ENCODE measurements around the gene GABRP.
"Not testable (repeated sequence)": the region's sequence is repeated elsewhere in the genome, so short reads cannot be mapped to it uniquely, and the experiment has no call there.

GABRP gene

DNA sequence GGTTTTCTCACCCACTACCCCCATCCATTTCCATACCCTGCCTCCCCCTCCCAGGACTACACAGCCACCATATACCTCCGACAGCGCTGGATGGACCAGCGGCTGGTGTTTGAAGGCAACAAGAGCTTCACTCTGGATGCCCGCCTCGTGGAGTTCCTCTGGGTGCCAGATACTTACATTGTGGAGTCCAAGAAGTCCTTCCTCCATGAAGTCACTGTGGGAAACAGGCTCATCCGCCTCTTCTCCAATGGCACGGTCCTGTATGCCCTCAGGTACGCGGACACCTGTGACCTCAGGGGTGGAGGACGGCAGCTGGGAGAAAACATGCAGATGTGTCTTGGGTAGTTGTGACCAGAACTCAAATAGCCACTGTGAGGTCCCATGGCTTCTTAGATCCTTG, 11.6 kb downstream of the GABRP start:
- no peak for FAIRE-seq

DNA sequence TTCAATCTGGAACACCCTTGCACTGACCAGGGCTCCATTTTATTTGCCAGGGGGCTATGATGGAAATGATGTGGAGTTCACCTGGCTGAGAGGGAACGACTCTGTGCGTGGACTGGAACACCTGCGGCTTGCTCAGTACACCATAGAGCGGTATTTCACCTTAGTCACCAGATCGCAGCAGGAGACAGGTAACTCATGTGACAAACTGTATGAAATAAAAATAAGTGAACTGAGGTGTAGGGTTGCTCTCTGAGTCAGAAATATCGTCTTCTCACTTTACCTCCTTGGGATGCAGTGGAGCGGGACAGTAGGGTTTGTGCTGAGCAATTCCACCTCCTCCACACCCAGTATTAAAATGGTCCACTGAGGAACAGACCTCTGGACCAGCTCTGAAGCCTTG, 22.1 kb downstream of the GABRP start:
- FAIRE-seq, result no peak

DNA sequence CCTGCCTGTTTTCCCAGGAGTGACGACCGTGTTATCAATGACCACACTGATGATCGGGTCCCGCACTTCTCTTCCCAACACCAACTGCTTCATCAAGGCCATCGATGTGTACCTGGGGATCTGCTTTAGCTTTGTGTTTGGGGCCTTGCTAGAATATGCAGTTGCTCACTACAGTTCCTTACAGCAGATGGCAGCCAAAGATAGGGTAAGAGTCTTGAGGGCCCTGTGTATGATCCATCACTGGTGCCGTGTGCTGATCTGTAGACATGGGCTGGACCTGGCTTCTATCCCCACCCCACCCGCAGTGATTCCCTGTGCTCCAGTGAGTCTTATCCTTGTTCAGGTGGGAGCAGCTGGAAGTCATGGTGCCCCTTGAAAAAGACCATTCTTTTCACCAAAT, 26.0 kb downstream of the GABRP start:
- no peak for FAIRE-seq

DNA sequence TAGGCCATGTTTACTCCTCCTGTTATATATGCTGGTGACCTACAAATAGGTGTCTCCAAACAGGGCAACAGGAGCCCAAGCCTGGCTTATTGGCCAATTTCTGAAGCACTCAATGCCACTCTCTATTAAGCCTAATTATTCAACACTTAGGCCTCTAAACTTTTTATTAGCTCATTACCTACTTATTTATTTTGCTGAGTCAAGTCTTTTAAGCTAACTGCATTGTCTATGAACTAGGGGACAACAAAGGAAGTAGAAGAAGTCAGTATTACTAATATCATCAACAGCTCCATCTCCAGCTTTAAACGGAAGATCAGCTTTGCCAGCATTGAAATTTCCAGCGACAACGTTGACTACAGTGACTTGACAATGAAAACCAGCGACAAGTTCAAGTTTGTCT, 28.2 kb downstream of the GABRP start:
- FAIRE-seq, result no peak

DNA sequence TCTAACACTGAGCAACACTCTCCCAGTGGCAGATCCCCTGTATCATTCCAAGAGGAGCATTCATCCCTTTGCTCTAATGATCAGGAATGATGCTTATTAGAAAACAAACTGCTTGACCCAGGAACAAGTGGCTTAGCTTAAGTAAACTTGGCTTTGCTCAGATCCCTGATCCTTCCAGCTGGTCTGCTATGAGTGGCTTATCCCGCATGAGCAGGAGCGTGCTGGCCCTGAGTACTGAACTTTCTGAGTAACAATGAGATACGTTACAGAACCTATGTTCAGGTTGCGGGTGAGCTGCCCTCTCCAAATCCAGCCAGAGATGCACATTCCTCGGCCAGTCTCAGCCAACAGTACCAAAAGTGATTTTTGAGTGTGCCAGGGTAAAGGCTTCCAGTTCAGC, 29.7 kb downstream of the GABRP start:
- no peak for FAIRE-seq

DNA sequence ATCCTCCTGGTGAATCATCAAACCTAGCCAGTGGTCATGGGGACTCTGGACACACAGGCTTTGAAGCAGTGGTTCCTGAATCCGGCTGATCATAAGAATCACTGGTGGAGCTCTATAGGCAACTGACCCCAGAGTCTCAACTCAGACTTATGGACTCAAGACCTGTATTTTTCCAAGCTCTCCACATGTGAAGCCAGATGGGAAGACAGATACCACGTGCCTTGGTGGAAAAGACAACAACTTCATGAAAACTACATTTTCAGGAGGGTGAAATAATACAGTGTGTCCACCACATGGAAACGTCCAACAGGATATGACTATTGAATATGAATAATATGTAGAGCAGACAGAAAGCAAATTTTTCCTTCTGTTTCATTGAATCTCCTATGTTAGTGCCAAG, 33.7 kb downstream of the GABRP start:
- no peak for FAIRE-seq

DNA sequence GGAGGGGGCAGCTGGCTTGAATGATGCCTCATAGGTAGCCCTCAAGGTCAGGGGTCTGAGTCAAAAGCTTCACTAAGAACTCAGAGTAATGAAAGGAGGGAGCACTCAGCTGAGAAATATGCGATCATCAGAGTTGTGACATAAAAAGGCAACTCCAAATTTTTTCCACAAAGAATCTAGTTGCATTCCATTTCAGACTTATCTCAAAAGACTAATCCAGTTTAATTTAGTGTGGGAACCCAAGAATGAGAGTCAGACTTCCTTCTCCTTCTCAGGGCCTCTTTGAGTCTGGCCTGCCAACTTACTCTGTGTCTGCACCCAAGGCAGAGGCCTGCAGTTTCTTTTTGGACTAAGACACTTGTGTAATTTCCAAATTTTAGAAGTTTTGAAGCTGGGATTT, 34.7 kb downstream of the GABRP start:
- FAIRE-seq, result no peak

DNA sequence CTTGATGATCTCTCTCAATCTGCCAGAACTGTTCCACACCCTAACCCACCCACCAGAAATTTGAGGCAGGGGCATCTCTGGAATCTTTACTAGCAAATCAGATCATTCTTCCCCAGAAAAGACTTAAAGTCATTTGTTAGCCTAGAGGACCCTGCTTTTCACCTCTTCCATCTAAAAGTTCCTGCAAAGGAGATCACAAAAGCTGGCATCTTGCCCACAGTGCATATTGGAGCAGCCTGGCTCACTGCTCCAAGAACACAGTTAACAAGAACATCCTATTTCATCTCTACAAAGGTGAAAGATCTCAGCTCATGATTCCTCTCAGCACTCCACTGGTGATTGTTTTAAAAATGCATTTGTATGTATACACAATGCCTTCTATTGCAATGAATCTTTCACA, 36.3 kb downstream of the GABRP start:
- FAIRE-seq, result no peak

DNA sequence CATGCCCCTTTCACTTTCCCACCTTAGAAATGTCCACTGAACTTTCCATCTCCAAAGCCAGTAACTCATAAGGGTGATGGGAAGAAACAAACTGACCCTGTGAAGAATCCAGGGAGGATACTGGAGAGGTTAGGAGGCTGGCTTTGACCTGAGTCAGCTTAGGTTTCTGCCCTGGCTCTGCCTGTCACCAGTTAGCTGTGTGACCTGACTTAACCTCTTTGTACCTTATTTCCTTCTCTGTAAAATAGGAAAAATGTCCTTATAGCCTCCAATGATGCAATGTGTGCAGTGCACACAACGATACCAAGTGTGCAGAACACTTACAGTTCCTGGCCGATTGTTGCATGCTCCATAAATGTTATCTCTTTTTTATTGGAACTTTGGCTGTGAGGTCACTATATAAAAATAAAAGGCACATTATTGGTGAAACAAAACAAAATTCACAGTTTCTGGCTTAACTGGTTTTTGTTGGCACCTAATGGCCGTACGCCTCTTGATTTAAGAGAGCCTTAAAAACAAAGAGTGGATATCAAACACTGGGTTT, 37.8 kb downstream of the GABRP start:
- FAIRE-seq, result no peak

DNA sequence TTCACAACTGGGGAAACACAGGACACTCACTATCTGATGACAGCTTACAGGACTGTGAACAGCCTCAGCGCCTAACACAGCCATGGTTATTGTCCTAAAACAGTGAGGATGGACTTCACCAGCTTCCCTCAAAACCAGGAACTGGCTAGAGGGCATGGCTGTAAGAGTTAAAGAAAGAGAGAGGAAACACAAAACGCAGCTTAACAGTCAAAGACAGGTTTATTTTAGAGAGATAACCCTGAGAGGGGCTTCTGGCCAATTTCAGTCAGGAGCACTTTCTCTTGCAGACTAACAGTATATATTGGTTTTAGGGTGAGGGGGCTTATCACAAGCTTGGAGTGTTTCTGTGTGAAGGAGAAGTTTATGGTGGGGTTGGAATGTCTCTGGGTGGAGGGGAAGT, 42.6 kb downstream of the GABRP start:
- FAIRE-seq, result no peak

DNA sequence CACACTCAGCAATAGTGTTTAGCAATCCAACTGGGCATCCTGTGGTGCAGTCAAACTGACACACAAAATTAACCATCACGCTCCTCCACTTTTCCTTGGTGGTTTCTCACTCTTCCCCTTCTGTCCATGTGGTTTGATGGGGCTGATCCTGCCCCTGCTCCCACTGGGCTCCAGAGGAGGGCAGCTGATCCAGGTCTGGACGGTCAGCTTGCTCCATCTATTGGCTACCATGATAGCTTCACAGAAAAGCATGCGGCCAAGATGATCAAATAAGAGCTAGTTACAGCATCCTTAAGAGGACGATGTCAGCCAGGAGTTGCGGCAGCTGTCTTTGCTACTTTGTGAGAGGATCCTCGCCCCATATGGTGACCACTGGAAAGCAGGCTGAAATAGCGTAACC, 48.7 kb downstream of the GABRP start:
- no peak for FAIRE-seq

DNA sequence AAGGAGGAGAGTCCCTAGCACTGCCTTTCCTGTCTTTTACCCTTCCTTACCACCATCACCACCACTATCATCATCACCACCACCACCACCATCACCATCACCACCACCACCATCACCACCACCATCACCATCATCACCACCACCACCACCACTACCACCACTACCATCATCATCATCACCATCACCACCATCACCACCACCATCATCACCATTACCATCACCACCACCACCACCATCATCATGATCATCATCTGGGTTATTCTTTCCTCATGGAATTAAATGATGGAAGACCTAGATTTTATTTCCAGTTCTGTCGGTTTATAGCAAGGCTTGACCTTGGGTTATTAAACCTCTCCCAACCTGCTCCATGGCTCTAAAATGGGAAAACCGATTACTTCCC, 50.5 kb downstream of the GABRP start:
- not testable (repeated sequence) for FAIRE-seq

DNA sequence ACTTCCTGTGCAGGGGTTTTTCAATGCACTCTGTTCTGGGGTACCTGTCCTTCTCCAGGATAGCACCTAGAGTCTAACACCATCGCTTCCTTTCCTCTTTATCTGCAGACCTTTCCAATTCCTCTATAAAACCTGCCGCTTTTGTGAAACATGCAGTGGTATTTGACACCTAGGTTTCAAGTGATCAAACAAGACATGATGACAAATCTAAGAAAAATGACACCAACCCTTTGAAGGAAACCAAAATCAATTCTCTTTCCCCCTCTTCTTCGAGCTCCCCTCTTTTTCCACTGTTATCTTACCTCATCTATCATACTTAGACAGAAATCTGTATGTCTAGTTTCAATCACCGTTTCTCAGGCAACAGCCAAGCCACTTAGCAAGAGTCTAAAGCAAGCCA, 52.7 kb downstream of the GABRP start:
- FAIRE-seq, result no peak

DNA sequence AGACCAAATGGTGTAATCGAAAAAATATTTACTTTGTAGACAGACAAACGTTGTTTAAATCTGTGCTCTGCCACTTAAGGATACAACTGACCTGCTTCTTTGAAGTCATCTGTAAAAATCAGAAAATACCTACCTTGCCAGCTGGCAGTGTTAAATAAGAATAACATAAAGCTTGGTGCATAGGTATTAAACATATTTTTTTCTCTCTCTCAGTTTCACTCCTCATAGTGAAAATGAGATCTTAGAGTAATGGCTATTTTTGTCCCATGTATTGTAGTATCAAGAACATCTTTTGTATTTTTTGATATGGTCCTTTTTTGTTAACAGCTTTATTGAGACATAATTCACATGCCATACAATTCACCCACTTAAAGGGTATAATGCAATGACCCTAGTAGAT, 60.3 kb downstream of the GABRP start:
- no peak for FAIRE-seq

DNA sequence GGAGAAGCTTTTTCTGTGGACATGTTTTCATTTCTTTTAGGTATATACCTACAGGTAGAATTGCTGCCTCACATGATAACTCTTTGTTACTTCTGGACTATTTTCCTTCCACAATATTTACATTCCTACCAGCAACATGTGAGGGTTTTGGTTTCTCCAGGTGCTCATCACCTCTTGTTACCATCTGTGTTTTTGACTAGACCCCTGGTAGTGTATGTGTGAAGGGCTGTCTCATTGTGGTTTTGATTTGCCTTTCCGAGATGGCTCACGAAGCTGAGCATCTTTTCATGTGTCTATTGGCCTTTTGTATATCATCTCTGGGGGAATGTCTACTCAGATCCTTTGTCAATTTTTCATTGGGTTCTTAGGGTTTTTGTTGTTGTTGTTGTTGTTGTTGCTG, 61.1 kb downstream of the GABRP start:
- no peak for FAIRE-seq

DNA sequence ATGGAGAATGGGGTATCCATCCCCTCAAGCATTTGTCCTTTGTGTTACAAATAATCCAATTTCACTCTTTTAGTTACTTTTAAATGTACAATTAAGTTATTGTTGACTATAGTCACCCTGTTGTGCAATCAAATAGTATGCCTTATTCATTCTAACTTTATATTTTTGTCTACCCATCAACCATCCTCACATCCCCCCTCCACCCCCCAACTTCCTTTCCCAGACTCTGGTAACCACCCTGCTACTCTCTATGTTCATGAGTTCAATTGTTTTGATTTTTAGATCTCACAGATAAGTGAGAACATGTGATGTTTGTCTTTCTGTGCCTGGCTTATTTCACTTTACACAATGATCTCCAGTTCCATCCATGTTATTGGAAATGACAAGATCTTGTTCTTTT, 62.9 kb downstream of the GABRP start:
- FAIRE-seq, result no peak

DNA sequence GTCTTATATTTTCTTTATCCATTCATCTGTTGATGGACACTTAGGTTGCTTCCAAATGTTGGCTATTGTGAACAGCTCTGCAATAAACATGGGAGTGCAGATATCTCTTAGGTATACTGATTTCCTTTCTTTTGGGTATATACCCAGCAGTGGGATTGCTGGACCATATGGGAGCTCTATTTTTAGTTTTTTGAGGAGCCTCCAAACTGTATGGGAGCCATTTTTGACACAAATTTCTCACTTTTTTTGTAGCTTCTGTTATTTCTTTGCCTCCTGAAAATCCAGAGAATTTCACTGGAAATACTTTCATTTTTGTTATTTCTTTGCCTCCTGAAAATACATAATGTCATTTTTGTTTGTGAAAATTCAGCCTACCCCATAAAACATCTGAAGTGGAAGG, 63.3 kb downstream of the GABRP start:
- FAIRE-seq, result no peak

DNA sequence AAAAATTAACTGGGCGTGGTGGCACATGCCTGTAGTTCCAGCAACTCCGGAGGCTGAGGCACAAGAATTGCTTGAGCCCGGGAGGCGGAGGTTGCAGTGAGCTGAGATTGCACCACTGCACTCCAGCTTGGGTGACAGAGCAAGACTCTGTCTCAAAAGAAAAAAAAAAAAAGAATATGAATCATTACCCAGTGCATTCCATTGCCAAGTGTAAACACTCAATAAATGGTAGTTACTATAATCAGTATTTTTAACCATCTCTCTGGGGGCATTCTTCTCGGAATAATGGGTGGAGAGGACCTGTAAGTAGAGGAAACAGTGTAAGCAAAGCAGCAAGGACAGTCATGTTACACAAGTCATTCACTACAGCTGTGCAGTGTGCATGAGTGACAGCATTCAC, 64.5 kb downstream of the GABRP start:
- FAIRE-seq, result no peak

DNA sequence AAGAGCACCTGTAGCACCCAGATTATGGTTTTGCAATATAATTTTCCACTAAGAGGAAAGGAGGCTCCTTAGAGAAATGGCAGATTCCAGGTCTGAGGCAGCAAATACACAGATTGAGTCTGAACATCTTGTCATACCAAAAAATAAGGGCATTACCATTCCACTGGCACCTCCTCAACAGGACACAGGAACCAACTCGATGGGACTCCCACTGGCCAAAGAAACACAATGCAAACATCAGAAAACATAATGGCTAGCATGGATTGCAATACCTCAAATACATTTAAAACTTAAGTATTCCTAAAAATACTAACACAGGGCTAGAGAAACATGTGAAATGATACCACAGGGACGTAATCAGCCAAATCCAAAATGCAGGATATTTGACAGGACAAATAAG, 65.8 kb downstream of the GABRP start:
- no peak for FAIRE-seq

DNA sequence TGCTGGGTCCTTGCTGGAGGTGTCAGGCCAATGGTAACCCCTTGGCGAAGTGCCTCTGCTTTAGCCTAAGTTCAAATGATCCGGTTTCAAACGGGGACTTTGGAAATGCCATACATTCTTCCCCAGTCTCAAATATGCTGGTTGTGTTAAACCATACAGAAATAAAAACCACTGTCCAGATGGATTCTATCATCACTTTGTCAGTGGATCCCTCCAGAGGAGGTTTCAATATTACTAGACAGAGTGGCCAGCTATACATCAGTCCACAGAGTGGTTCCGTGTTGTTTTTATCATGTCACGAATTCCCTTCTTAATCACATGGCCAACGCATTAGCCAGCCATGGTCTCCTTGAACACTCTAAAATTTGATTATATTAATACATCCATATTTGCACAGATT, 71.0 kb downstream of the GABRP start:
- FAIRE-seq, result no peak

DNA sequence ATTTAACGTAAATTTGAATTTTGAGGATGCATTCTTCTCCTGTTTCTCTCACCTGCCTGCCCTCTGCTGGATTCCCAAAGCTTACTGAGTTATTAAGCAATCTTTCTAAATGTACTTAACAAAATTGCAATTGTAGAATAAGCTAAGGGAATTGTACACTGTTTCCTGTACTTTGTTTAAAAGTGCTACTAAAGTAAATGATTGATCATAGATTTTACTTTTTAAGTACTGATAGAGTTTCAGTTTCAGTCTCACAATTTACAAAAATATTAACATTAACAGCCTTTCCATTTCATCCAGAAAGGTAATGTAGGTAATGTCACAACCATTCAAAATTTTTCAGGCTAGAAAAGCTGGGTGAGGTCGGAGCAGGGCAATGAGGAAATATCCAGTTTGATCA, 73.5 kb downstream of the GABRP start:
- FAIRE-seq, result no peak

DNA sequence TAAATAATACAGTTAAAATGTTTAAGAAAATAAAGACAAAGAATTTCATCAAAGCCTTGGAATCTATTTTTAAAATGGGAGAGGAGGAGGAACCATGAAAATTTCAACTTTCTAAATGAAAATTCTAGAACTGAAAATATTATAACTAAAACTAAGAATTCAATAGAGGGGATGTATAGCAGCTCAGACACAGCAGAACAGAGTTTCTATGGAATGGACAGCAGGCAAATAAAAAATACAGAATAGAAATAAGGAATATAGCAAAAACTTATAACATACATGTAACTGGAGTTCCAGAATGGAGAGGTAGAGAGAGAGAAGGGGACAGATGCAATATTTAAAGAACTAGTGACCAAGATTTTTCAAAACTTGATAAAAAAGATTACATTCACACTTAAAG, 76.9 kb downstream of the GABRP start:
- no peak for FAIRE-seq

DNA sequence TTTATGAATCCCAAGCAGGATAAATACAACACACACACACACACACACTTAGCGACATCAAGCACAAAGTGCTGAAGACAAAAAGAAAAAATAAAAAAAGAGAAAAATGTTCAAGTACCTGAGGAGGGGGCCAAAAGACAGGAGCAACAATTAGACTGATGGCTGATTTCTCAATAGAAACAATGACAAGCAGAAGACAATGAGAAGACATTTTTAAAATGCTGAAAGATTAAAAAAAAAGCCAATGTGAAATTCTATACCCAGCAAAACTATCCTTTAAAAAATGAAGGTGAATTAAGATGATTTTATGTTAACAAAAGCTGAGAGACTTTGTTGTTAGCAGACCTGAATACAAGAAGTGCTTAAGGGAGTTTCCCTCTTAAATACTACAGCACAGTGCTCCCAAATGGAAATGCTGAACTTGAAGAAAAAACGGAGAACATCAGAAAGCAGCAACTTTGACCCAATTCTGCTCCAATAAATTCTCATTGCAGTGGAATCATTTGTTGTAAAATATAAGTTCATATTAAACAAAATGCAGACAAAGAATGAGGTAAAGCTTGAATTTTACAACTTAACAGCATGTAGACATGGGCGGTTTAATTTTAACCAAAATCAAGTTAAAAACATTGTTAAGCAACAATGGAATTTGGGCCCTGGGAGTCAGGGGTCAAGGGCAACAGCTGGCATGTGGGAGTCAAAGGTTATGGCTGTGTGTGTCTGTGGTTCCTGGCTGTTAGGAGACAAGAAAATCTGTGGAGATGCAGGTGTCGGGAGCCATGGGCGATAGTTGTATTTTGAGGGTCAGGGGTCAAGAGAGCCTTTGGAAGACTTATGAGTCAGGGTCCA, 77.5 kb downstream of the GABRP start:
- FAIRE-seq, result no peak

DNA sequence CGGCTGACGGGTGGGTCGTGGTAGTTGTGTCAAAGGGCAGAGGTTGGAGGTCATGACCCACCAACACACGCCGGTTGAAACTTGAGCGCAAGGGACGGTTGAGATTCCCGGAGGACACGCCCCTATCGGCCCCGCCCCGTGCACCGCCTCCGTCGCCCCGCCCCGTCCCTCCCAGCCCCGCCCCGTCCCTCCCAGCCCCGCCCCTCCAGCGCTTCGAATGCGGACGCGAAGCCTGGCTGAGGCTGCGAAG, 78.1 kb downstream of the GABRP start:
- no peak for FAIRE-seq
